ENCODE measurements around the gene NIPSNAP3A.

The NIPSNAP3A gene

GRCh38 chr9:104780796-104781395 lies 33.4 kb downstream of the NIPSNAP3A start:
- DNase-seq (ENCODE audit: low spot score), result peak; percentile 17
- TF ChIP-seq, protein P1, sequence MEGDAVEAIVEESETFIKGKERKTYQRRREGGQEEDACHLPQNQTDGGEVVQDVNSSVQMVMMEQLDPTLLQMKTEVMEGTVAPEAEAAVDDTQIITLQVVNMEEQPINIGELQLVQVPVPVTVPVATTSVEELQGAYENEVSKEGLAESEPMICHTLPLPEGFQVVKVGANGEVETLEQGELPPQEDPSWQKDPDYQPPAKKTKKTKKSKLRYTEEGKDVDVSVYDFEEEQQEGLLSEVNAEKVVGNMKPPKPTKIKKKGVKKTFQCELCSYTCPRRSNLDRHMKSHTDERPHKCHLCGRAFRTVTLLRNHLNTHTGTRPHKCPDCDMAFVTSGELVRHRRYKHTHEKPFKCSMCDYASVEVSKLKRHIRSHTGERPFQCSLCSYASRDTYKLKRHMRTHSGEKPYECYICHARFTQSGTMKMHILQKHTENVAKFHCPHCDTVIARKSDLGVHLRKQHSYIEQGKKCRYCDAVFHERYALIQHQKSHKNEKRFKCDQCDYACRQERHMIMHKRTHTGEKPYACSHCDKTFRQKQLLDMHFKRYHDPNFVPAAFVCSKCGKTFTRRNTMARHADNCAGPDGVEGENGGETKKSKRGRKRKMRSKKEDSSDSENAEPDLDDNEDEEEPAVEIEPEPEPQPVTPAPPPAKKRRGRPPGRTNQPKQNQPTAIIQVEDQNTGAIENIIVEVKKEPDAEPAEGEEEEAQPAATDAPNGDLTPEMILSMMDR (IDR thresholded peaks at IDR 0.05; ENCODE audit: extremely low read depth, missing control alignments), result peak; percentile 8

DNA sequence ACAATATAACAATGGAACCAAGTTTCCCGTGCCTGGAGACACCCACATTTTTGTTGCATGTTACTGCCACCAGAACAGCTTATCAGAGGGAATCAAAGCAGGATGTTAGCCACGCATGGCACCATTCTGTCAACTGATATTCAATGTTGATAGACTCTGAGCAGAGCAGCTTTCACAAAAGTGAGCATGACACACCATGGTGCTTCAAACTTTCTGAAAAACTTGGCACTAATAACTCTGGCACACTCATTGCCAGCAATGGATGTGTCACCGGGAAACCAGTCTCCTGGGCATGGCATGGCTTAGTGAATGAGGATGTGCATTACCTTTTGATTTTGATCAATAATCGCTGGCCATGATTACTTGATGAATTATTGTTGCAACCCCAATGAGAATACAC lies 36.1 kb downstream of the NIPSNAP3A start:
- DNase-seq (ENCODE audit: low spot score), result no peak
- TF ChIP-seq, protein P1 (IDR thresholded peaks at IDR 0.05; ENCODE audit: extremely low read depth, missing control alignments), result no peak

DNA sequence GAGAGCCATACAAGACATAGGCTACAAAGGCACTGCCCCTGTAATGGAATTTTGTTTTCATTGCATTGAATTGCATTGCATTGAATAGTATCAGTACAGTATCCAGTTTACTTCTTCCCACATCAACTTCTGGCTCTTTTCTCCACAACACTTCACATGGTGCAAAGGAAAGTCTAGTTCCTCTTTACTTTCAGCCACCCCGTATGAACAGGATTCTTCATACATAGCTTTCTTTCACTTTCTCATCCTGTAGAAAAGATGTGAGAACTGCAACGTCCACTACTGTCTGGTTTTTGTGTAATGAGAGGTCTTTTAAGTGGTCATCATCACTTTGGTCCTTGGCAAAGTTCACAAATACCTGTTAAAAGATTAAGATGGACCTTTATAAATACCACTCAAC lies 36.6 kb downstream of the NIPSNAP3A start:
- TF ChIP-seq, protein P1 (IDR thresholded peaks at IDR 0.05; ENCODE audit: extremely low read depth, missing control alignments), result no peak
- peak; percentile 30 for DNase-seq (ENCODE audit: low spot score)

- TF ChIP-seq, protein P1 (IDR thresholded peaks at IDR 0.05; ENCODE audit: extremely low read depth, missing control alignments), result no peak
- DNase-seq (ENCODE audit: low spot score), result no peak
These were observed 38.8 kb downstream of the NIPSNAP3A start for GRCh38 chr9:104786293-104786692.

DNA sequence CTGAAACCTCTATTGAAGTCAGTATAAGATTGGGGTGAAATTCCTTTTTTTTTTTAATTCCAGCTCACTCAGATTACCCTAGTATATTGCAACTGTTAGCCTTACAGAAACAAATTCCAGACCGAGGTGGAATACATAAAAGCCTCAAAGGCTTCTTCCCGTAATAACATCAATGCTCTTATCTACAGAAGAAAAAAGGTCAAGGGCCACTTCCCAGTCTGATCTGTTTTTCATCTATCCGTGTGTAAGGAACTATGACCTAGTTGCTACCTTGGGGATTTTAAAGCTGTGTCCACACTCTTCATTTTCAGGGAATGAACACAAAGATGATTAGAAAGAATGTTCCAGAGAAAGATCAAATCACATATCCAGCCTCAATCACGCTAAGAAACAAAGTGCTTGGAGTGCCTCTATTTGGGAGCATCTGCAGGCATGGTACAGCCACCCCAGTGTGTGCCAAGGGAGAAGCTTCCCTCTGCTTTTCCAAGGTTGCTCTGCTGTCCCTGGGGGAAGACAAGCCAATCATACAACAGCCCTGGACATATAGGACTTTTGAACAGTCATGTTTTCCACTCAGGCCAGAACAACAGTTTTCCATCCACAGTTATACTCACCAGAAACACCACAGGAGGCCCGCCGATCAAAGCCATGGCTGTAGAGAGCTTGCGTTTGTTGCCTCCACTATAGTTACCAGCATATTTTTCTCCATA lies 40.0 kb downstream of the NIPSNAP3A start:
- DNase-seq (ENCODE audit: low spot score), result no peak

DNA sequence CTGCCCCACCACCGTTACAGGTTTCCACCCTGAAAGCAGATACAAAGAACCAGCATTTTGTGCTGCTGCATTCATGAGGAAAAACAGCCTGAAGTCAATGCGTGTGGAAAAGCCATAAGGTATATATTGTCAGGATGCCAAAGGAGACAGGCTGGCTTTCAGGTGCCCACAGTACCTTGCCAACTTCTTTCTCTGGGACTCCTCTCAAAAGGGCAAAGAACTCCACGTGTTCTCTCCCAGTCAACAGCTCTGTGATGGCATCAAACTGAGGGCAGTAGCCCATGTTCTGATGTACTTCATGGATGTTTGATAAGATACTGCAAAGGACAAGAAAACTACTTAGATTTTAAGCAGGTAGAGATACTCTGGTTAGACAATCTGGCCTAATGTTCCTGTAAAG lies 40.8 kb downstream of the NIPSNAP3A start:
- TF ChIP-seq, protein P1 (IDR thresholded peaks at IDR 0.05; ENCODE audit: extremely low read depth, missing control alignments), result no peak
- DNase-seq (ENCODE audit: low spot score), result no peak

More for the DNA sequence above, 40.0 kb downstream of the NIPSNAP3A start:
- TF ChIP-seq, protein P1 (IDR thresholded peaks at IDR 0.05; ENCODE audit: extremely low read depth, missing control alignments), result no peak

GRCh38 chr9:104794070-104794469 lies 46.6 kb downstream of the NIPSNAP3A start:
- TF ChIP-seq, protein P1 (IDR thresholded peaks at IDR 0.05; ENCODE audit: extremely low read depth, missing control alignments), result no peak
- DNase-seq (ENCODE audit: low spot score), result no peak

Measured in GM20000 (cell line).